Measurements from ENCODE around the gene ARFGEF3.
"Not testable (repeated sequence)": the region's sequence is repeated elsewhere in the genome, so short reads cannot be mapped to it uniquely, and the experiment has no call there.

DNA sequence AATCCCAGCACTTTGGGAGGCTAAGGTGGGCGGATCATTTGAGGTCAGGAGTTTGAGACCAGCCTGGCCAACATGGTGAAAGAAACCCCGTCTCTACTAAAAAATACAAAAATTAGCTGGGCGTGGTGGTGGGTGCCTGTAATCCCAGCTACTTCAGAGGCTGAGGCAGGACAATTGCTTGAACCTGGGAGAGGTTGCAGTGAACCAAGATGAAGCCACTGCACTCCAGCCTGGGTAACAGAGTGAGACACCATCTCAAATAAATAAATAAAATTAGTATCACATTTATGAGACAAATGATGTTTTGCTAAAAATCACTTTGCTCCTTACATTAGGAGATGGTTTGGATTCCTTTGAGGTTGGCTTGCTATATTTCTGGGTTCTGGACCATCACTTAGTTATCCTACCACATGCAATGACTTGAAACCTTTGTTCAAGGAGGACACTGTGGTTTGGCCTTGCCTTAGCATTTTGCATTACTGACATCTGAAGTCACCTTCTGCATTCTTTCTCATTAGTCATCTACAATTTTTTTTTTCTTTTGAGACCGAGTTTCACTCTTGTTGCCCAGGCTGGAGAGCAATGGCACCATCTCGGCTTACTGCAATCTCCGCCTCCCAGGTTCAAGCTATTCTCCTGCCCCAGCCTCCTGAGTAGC, 126.8 kb downstream of the ARFGEF3 start:
- TF ChIP-seq POLR2A, CTCF (IDR thresholded peaks at IDR 0.05): not testable (repeated sequence)
